A172 (cell line): ENCODE measurements around the gene TTLL5. TPM values are rescaled to one million over a fixed set of nuclear protein-coding genes. Genes with fewer than 3 reads are reported as not detected.

Experiments used
- DNase-seq: peaks from one replicate; pipeline ENCODE4 v3.0.0-alpha.2; 2015; ENCODE audit warnings: low spot score
- total RNA-seq: library from RNA; depleted of rRNA; stranded (reverse); fragments of >200 nt; shearing (Covaris generic); gene quantifications from 2 replicates; pipeline ENCODE4 v1.2.3, GENCODE V29; 2014; rRNA removed

The TTLL5 gene
- total RNA-seq, 1 experiment from 2014 or later: 16.8 TPM

GRCh38 chr14:75991753-75992152 is 330.7 kb downstream of the TTLL5 start:
- DNase-seq: no peak

- DNase-seq: no peak
These were observed 332.6 kb downstream of the TTLL5 start for GRCh38 chr14:75993567-75994041.

GRCh38 chr14:75995372-75996041 is 334.5 kb downstream of the TTLL5 start:
- no peak for DNase-seq

GRCh38 chr14:75996488-75996887 is 335.4 kb downstream of the TTLL5 start:
- DNase-seq: no peak

GRCh38 chr14:75999511-76000190 is 338.6 kb downstream of the TTLL5 start:
- DNase-seq: no peak

- DNase-seq: no peak
These were observed 341.3 kb downstream of the TTLL5 start for GRCh38 chr14:76002383-76002782.

Other genes starting within 250 kb of the TTLL5 start
- 8.2 and 19.3 TPM in 2 replicates for gene JDP2, start 233.2 kb upstream of the TTLL5 start, total RNA-seq
- gene BATF, start 138.8 kb upstream of the TTLL5 start, total RNA-seq: not detected in 2 replicates
- gene FLVCR2, start 82.6 kb upstream of the TTLL5 start, total RNA-seq: 0.59 and 0.65 TPM in 2 replicates
- gene ERG28, start 370 bp upstream of the TTLL5 start, total RNA-seq: 6.1 and 6.4 TPM in 2 replicates